NOMO-1 treated with DMSO at 0.1 percent for 48 hours (cell line): Measurements from ENCODE around the gene RIMS4.
"Not testable (repeated sequence)": the region's sequence is repeated elsewhere in the genome, so short reads cannot be mapped to it uniquely, and the experiment has no call there.

Experiments used
- DNase-seq: peaks from one replicate; lab custom pipeline; 2025; ENCODE audit not compliant: unreplicated experiment; lab: John Stamatoyannopoulos, UW

RIMS4 gene

GRCh38 chr20:44765701-44766347 lies 44.5 kb downstream of the RIMS4 start:
- no peak for DNase-seq

GRCh38 chr20:44765091-44765490 lies 45.3 kb downstream of the RIMS4 start:
- DNase-seq: no peak

DNA sequence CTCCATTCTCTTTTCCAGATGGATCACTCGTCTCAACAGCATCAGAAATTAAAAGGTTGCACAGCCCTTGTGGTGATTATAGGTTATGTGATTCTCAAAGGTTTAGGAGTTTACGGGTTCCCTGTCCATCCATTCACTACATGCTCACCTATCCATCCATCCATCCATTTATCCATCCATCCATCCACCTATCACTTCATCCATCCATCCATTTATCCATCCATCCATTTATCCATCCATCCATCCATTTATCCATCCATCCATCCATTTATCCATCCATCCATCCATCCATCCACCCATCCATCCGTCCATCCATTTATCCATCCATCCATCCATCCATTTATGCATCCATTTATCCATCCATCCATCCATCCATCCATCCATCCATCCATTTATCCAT lies 46.5 kb downstream of the RIMS4 start:
- not testable (repeated sequence) for DNase-seq

- no peak for DNase-seq
Measured at GRCh38 chr20:44762466-44763140, 47.7 kb downstream of the RIMS4 start.

DNA sequence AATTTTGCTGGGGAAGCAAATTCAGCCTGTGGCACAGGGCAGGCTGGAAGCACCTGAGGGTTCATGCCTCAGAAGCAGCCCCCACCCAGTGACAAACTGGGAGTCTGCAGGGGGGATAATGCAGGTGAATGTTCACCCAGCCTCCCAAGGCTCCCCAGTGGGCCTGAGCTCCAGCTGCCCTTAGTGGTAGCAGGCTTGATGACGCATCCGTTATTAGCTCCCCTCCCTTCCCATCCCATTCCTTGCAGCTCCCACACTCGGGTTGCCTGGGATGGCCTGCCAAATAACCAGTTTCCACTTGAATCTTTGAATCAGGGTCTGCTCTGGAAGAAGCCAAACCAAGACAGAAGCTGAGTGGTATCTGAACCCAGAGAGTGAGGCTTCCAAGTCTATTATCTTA lies 48.9 kb downstream of the RIMS4 start:
- no peak for DNase-seq

- DNase-seq: no peak
Measured at GRCh38 chr20:44759595-44759994, 50.8 kb downstream of the RIMS4 start.

DNA sequence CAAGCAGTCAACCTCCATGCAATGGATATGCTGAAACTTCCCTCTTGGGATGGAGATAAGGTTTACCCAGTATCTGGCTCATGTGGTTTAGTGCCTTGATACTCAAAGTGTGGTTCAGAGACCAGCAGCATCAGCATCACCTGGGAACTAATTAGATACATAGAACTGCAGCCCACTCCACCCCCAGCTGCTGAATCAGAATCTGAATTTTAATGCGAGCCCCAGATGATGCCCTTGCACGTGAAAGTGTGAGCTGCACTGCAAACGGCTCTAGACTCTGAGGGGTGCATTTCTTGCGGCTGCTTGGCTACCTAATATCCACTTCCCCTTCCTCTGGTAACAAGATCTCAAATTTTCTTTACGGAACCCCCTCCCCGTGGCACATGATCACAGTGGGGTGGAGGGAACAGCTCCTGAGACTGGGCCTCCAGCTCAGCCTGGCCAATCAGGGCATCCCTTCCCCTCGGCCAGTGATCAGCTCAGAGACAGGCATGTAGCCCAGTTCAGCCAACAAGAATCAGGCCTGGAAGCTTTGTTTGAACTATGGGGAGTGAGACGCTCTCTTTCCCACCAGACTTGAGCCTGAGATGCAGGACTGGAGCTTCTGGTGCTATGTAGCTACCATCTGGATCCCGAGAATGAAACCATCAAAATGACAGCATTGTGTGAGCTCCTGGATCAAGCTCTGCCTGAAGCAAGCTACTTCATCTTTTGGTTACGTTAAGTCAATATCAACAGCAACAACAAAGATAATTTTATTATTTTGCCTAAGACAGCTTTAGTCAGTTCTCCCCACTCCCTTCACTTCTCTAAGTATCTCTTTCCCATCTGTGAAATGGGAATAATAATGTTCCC lies 51.9 kb downstream of the RIMS4 start:
- peak; percentile 46 for DNase-seq

GRCh38 chr20:44756956-44757355 lies 53.4 kb downstream of the RIMS4 start:
- no peak for DNase-seq

DNA sequence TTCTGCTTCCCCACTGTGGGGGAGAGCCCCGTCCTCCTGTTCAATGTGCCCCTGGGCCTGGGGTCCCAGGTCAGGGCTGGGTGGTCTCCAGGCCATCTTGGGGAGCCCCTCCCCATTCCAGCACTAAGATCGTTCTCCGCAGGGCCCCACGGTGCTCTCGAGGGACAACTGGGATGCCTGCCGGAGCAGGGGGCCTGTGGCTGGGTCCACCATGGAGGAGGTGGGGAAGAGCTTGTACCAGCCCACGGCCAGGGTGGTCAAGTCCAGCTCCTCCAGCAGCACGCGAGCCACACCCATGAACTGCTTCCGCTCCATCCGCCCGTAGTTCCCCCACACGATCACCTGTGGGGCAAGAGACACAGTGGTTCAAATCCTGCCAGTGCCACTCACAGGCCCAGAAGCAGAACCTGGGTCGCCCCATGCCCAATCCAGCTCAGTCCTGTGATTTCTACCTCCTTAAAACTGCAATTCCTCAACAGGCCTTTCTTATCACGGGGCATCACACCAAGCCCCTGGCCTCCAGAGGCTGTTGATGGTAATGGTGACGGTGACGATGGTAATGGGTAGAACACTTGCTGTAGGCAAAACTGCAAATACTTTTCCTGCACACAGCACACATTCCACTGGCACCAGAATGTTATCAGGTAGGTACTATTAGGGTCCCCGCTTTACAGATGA lies 54.2 kb downstream of the RIMS4 start:
- no peak for DNase-seq

DNA sequence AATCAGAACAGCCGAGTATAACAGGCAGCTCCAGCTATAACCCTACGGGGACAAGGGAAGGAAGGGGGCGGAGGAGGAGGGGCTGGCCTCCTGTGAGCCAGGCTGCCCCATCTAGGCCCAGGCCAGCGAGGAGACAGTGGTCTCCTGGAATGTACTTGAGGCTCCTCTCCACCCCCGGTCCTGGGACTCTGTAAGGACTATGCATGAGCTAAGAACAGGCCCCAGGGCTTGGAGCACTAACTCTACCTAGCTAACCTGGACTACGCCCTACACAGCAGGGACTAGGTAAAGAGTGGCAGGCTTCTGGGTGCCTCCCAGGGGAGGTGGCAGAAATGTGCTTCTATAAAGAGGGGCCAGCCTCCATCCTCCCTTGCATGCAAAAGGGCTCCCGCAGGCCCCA lies 55.8 kb downstream of the RIMS4 start:
- DNase-seq: no peak

DNA sequence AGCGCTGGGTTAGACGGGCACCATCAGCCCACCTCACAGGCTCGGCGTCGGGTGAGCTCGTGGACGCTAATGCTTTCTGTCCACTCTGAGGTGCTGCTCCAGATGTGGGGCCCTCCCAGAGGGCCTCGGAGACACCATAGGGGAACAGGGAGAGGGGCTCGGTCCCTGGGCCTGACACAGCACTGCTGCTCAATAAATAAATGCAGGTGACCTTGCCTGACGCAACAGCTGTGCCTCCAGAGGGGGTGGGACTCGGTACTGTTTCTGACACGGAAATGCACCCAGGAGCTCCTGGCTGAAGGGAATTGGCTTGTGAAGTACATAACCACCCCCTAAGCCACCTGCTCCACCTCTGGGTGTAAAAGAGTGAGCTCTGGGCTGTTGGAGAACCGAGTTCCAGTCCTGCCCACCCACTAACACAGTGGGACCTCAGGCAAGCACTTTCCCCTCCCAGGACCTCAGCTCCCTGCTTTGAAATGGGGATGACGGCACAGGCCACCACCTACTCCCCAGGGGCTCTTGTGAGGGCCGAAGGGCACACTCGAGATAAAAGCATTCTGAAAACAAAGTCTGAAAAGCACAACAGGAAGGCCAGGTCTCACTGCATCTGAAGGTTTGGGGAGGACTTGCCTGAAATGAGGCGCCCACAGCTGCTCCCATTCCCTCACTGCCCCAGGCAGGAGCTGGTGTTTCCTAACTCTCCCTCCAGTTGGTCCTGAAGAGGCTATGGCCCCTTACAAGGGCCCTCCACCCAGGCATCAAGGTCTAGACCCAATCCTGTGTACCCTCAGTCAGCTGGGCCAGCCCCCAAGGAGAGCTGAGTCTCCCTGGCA lies 58.0 kb downstream of the RIMS4 start:
- no peak for DNase-seq

- no peak for DNase-seq
Measured at GRCh38 chr20:44750081-44750805, 60.1 kb downstream of the RIMS4 start.

GRCh38 chr20:44748005-44748370 lies 62.4 kb downstream of the RIMS4 start:
- DNase-seq: no peak

DNA sequence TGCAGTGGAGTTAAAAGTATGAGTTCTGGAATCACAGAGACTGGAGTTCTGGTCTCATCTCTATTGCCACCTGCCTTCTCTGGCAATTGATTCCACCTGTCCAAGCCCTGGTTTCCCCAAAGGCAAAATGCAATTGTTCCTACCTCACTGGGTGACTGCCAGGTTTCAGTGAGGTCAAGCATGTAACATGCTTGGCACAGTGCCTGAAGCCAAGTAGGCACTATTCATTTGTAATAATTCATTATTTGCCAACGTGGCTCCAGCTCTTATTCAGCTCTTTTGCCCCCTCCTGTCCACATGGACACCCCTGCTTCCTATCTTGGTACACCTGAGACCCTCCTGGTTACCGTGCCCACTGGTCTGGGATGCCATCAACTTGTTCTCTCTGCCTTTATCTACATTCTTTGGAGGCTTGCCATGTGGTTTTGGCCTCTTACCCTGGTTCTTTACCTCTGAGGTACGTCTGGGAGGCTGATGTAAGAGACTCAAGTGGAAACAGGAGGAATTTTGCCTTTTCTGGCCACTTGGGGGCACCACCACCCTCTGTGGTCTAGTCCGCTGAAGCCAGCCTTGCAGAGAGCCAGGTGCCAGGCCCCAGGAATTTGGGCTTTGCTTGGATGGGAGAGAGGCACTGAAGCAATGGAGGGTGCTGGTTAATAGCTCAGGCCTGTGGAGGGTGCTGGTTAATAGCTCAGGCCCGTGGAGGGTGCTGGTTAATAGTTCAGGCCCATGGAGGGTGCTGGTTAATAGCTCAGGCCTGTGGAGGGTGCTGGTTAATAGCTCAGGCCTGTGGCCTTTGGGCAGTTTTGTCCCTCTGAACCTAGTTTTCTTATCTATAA lies 63.0 kb downstream of the RIMS4 start:
- DNase-seq: peak; percentile 54

DNA sequence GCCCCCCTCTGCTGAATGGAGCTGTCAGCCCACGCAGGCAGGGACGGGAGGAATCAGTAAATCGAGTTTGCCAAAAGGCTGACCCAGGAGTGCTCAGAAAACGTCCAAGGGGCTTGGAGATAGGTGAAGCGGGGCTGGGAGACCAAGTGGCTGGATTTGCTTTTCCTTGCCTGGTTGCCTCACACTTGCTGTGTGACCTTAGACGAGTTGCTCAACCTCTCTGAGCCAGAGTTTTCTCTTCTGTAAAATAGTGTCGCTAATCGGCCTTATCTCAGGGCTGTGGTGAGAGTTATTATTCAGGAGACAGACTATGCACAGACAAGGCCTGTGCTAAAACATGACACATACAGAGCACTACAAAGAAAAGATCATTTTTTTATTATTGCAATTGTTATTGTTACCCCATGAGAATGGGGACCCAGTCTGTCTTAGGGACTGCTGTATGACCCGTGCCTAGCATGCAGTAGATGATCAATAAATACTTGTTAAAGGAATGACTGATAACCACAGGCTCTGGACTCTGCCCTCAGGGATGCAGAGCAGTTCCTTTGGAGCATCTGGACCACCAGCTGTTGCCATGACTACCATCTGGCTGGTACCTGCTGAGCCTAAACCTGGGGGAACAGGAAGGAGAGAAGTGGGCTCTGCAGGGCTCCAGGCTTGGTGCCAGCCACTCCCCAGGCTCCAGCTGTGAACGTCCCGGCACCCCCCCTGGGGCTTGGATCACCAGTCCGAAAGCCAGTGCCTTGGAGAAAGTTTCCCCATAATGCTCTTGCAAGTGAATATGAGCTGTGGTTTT lies 63.8 kb downstream of the RIMS4 start:
- no peak for DNase-seq

GRCh38 chr20:44745598-44746366 lies 64.6 kb downstream of the RIMS4 start, which contains the start of gene KCNK15:
Gene KCNK15 (plus strand): TSS chr20:44745865. CDS start chr20:44745911, 46 bp downstream.
- DNase-seq: no peak

GRCh38 chr20:44745122-44745597 lies 65.2 kb downstream of the RIMS4 start:
- no peak for DNase-seq
